Measurements from ENCODE around the gene THSD1. TPM values are rescaled to one million over a fixed set of nuclear protein-coding genes. Genes with fewer than 3 reads are reported as not detected.
"Not testable (repeated sequence)": the region's sequence is repeated elsewhere in the genome, so short reads cannot be mapped to it uniquely, and the experiment has no call there.

Gene THSD1
- total RNA-seq, 2 experiments from 2014 or later, result 0.28 TPM; not detected in 1

GRCh38 chr13:52374873-52375411, 31.0 kb downstream of the THSD1 start:
- no peak overlapping the region for H3K4me2 ChIP-seq (ENCODE audit: low read length)
- H4K20me1 ChIP-seq (ENCODE audit: insufficient read depth, low read length), result no peaks in the 10 kb centered on the region
- intact Hi-C loops (cut with micrococcal nuclease; ENCODE audit: unreplicated experiment), result no loop called here
- no peaks in the 10 kb centered on the region for H3K9me2 ChIP-seq (ENCODE audit: insufficient read depth, low read length)
- H3K36me3 ChIP-seq (ENCODE audit: insufficient read depth, low read length), result no peaks in the 10 kb centered on the region
- CTCF ChIA-PET (ENCODE audit: unreplicated experiment), result no interaction called here
- H3K4me1 ChIP-seq (ENCODE audit: insufficient read depth, low read length, poor library complexity, severe bottlenecking), result no peaks in the 10 kb centered on the region
- H2AFZ ChIP-seq (ENCODE audit: low read length), result no peak overlapping the region
- POLR2A ChIA-PET, result no interaction called here
- no peak overlapping the region for H3K4me3 ChIP-seq (ENCODE audit: low read depth, low read length, poor library complexity, severe bottlenecking)
- BruUV-seq (replicated peaks), result no TSS peak
- H3K9me3 ChIP-seq (ENCODE audit: low read length), result no peaks in the 10 kb centered on the region
- no peak for DNase-seq (ENCODE audit: low spot score)
- no peak overlapping the region for H3K27ac ChIP-seq (ENCODE audit: low read depth, low read length, poor library complexity, severe bottlenecking)
- TF ChIP-seq EZH2phosphoT487 (IDR thresholded peaks at IDR 0.05; ENCODE audit: borderline replicate concordance, low read depth, low read length), result no peak
- TF ChIP-seq, protein P1, sequence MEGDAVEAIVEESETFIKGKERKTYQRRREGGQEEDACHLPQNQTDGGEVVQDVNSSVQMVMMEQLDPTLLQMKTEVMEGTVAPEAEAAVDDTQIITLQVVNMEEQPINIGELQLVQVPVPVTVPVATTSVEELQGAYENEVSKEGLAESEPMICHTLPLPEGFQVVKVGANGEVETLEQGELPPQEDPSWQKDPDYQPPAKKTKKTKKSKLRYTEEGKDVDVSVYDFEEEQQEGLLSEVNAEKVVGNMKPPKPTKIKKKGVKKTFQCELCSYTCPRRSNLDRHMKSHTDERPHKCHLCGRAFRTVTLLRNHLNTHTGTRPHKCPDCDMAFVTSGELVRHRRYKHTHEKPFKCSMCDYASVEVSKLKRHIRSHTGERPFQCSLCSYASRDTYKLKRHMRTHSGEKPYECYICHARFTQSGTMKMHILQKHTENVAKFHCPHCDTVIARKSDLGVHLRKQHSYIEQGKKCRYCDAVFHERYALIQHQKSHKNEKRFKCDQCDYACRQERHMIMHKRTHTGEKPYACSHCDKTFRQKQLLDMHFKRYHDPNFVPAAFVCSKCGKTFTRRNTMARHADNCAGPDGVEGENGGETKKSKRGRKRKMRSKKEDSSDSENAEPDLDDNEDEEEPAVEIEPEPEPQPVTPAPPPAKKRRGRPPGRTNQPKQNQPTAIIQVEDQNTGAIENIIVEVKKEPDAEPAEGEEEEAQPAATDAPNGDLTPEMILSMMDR (conservative IDR thresholded peaks at IDR 0.05; ENCODE audit: low read length), result no peak
- H3K79me2 ChIP-seq (ENCODE audit: insufficient read depth, low read depth, low read length), result no peaks in the 10 kb centered on the region

GRCh38 chr13:52374389-52374788, 31.6 kb downstream of the THSD1 start:
- no peak for TF ChIP-seq EZH2phosphoT487 (IDR thresholded peaks at IDR 0.05; ENCODE audit: borderline replicate concordance, low read depth, low read length)
- TF ChIP-seq, protein P1 (conservative IDR thresholded peaks at IDR 0.05; ENCODE audit: low read length), result no peak
- Histone ChIP-seq H3K9me2 (ENCODE audit: insufficient read depth, low read length) (no peaks in the 10 kb centered on the region), H2AFZ (ENCODE audit: low read length) (no peak overlapping the region), H3K9me3 (ENCODE audit: low read length) (no peaks in the 10 kb centered on the region), H3K4me1 (ENCODE audit: insufficient read depth, low read length, poor library complexity, severe bottlenecking) (no peaks in the 10 kb centered on the region), H3K79me2 (ENCODE audit: insufficient read depth, low read depth, low read length) (no peaks in the 10 kb centered on the region), H3K4me3 (ENCODE audit: low read depth, low read length, poor library complexity, severe bottlenecking) (no peak overlapping the region), H3K27ac (ENCODE audit: low read depth, low read length, poor library complexity, severe bottlenecking) (no peak overlapping the region), H4K20me1 (ENCODE audit: insufficient read depth, low read length) (no peaks in the 10 kb centered on the region), H3K4me2 (ENCODE audit: low read length) (no peak overlapping the region), H3K36me3 (ENCODE audit: insufficient read depth, low read length) (no peaks in the 10 kb centered on the region)
- POLR2A ChIA-PET, result interaction anchor here (0.6 kb wide), 1 partner anchor 9 kb away, joined by 4 read pairs; no protein-coding TSS in a partner anchor
- no peak for DNase-seq (ENCODE audit: low spot score)
- intact Hi-C loops (cut with micrococcal nuclease; ENCODE audit: unreplicated experiment), result no loop called here
- CTCF ChIA-PET (ENCODE audit: unreplicated experiment), result no interaction called here
- no TSS peak for BruUV-seq (replicated peaks)

- POLR2A ChIA-PET; BruUV-seq (replicated peaks); H3K4me2 ChIP-seq (ENCODE audit: low read length); H2AFZ ChIP-seq (ENCODE audit: low read length); CTCF ChIA-PET (ENCODE audit: unreplicated experiment); H3K27ac ChIP-seq (ENCODE audit: low read depth, low read length, poor library complexity, severe bottlenecking); H3K36me3 ChIP-seq (ENCODE audit: insufficient read depth, low read length); H3K9me3 ChIP-seq (ENCODE audit: low read length); H4K20me1 ChIP-seq (ENCODE audit: insufficient read depth, low read length); H3K4me1 ChIP-seq (ENCODE audit: insufficient read depth, low read length, poor library complexity, severe bottlenecking); DNase-seq (ENCODE audit: low spot score); intact Hi-C loops (cut with micrococcal nuclease; ENCODE audit: unreplicated experiment); H3K79me2 ChIP-seq (ENCODE audit: insufficient read depth, low read depth, low read length); H3K9me2 ChIP-seq (ENCODE audit: insufficient read depth, low read length); H3K4me3 ChIP-seq (ENCODE audit: low read depth, low read length, poor library complexity, severe bottlenecking): not testable (repeated sequence)
Observed at GRCh38 chr13:52373277-52373676, 32.7 kb downstream of the THSD1 start.
